Smooth muscle cell (in vitro differentiated cells): ENCODE results near the gene RBM4B. TPM values are rescaled to one million over a fixed set of nuclear protein-coding genes. Genes with fewer than 3 reads are reported as not detected.
A peak's percentile ranks its signal among the peaks of the same experiment; 100 is the strongest.

Experiments
- DNase-seq: peaks from one replicate; lab custom pipeline; 2025; ENCODE audit not compliant: unreplicated experiment; lab: John Stamatoyannopoulos, UW
- H2AFZ ChIP-seq: fragments of 200-600 bp; sonication (generic); 2 replicates; pipeline ENCODE4 v1.6.0; 2016; ENCODE audit warnings: antibody characterized with exemption, low read depth, mild to moderate bottlenecking
- H3F3A ChIP-seq: fragments of 200-600 bp; sonication (generic); 2 replicates; pipeline ENCODE4 v1.6.0; 2017; ENCODE audit warnings: antibody characterized with exemption, low read depth
- H3K27ac ChIP-seq: fragments of 200-600 bp; sonication (generic); 2 replicates; pipeline ENCODE4 v1.5.1; 2016; ENCODE audit warnings: low read depth, mild to moderate bottlenecking
- H3K27me3 ChIP-seq: fragments of 200-600 bp; sonication (generic); 2 replicates; pipeline ENCODE4 v1.6.1; 2016; ENCODE audit warnings: low read depth, mild to moderate bottlenecking
- H3K36me3 ChIP-seq: fragments of 200-600 bp; sonication (generic); 2 replicates; pipeline ENCODE4 v1.5.1; 2016; ENCODE audit warnings: low read depth
- H3K4me1 ChIP-seq: fragments of 200-600 bp; sonication (generic); 2 replicates; pipeline ENCODE4 v1.5.1; 2016; ENCODE audit warnings: low read depth
- H3K4me2 ChIP-seq: fragments of 200-600 bp; sonication (generic); 2 replicates; pipeline ENCODE4 v1.6.0; 2016; ENCODE audit warnings: mild to moderate bottlenecking
- H3K4me3 ChIP-seq: fragments of 200-600 bp; sonication (generic); 2 replicates; pipeline ENCODE4 v1.5.1; 2016; ENCODE audit warnings: mild to moderate bottlenecking
- H3K79me2 ChIP-seq: fragments of 200-600 bp; sonication (generic); 2 replicates; pipeline ENCODE4 v1.6.0; 2016; ENCODE audit warnings: low read depth, mild to moderate bottlenecking
- H3K9ac ChIP-seq: fragments of 200-600 bp; sonication (generic); 2 replicates; pipeline ENCODE4 v1.6.0; 2016; ENCODE audit warnings: low read depth
- H3K9me3 ChIP-seq: fragments of 200-600 bp; sonication (generic); replicated peaks from 2 replicates; pipeline ENCODE4 v1.5.1; 2016; ENCODE audit warnings: low read depth
- H4K20me1 ChIP-seq: fragments of 200-600 bp; sonication (generic); 2 replicates; pipeline ENCODE4 v1.6.0; 2016; ENCODE audit warnings: low read depth
- CTCF ChIP-seq: fragments of 200-600 bp; sonication (generic); IDR thresholded peaks from 2 replicates; pipeline ENCODE4 v1.5.1; 2017; ENCODE audit warnings: borderline replicate concordance, mild to moderate bottlenecking, antibody characterized with exemption; ENCODE audit not compliant: insufficient read depth, poor library complexity, severe bottlenecking
- WGBS: methylation state at CpG from one replicate; pipeline ENCODE4 v1.1.7; 2016; ENCODE audit warnings: low lambda C conversion rate; 5-methylcytosine and 5-hydroxymethylcytosine counted together
- polyA plus RNA-seq: library from polyadenylated mRNA; unstranded; fragments of >200 nt; fragmentation: Nextera tagmentation; extraction: Ambion mirVana; gene quantifications from 2 replicates; pipeline ENCODE4 v1.2.1, GENCODE V29; 2016
- total RNA-seq: library from RNA; depleted of rRNA; stranded (reverse); fragments of >200 nt; gene quantifications from 2 replicates; pipeline ENCODE4 v1.2.3, GENCODE V29; 2014

RBM4B gene
- total and polyA plus RNA-seq, 2 experiments from 2014 or later, result 17.0 to 17.8 TPM

GRCh38 chr11:66663741-66664296 is 13.9 kb downstream of the RBM4B start:
- Histone ChIP-seq H4K20me1 (peaks cover 99% of the 10 kb centered on the region), H3K27ac (no peak overlapping the region), H3K79me2 (peaks cover 65% of the 10 kb centered on the region), H2AFZ (no peak overlapping the region), H3K4me2 (no peak overlapping the region), H3K4me1 (no peaks in the 10 kb centered on the region), H3K4me3 (no peak overlapping the region), H3K9ac (no peak overlapping the region), H3K27me3 (no peaks in the 10 kb centered on the region), H3K9me3 (no peaks in the 10 kb centered on the region), H3F3A (peaks cover 15% of the 10 kb centered on the region), H3K36me3 (peaks cover 5% of the 10 kb centered on the region)
- whole genome bisulfite sequencing, result 88% methylated on average over 1 of the region's 1 CpG
- no peak for DNase-seq
- TF ChIP-seq CTCF, result no peak

GRCh38 chr11:66659763-66660162 is 17.9 kb downstream of the RBM4B start:
- H2AFZ ChIP-seq, result no peak overlapping the region
- H3K4me2 ChIP-seq, result no peak overlapping the region
- TF ChIP-seq CTCF, result no peak
- H3K9ac ChIP-seq, result no peak overlapping the region
- no peak for DNase-seq
- H3K27ac ChIP-seq, result peak overlapping the region; percentile 35
- no peaks in the 10 kb centered on the region for H3K9me3 ChIP-seq
- H4K20me1 ChIP-seq, result peaks cover 98% of the 10 kb centered on the region
- peaks cover 68% of the 10 kb centered on the region for H3K79me2 ChIP-seq
- peaks cover 5% of the 10 kb centered on the region for H3F3A ChIP-seq
- no peaks in the 10 kb centered on the region for H3K27me3 ChIP-seq
- 43% methylated on average over 2 of the region's 2 CpGs for WGBS
- no peak overlapping the region for H3K4me3 ChIP-seq
- no peaks in the 10 kb centered on the region for H3K4me1 ChIP-seq
- H3K36me3 ChIP-seq, result no peaks in the 10 kb centered on the region

GRCh38 chr11:66653123-66653522 is 24.6 kb downstream of the RBM4B start:
- H3K79me2 ChIP-seq, result peaks cover 75% of the 10 kb centered on the region
- no peak for DNase-seq

More at GRCh38 chr11:66653123-66653522, 24.6 kb downstream of the RBM4B start:
- Histone ChIP-seq H3K27me3 (no peaks in the 10 kb centered on the region), H3K9me3 (no peaks in the 10 kb centered on the region), H3F3A (peaks cover 19% of the 10 kb centered on the region), H3K36me3 (no peaks in the 10 kb centered on the region), H2AFZ (no peak overlapping the region), H3K9ac (no peak overlapping the region), H3K27ac (no peak overlapping the region), H3K4me3 (no peak overlapping the region), H3K4me2 (no peak overlapping the region), H3K4me1 (no peaks in the 10 kb centered on the region), H4K20me1 (peaks cover 100% of the 10 kb centered on the region)
- no peak for TF ChIP-seq CTCF
- 94% methylated on average over 6 of the region's 6 CpGs for WGBS
